Fibroblast of lung (primary cell): ENCODE results near the gene ZNF443.

Source experiments
- CTCF ChIP-seq, 2 donors: IDR thresholded peaks in 1 of 2; conservative IDR thresholded peaks in 1 of 2; 1 replicate in 1 of 2; 2 replicates in 1 of 2; pipeline ENCODE4 v1.5.1; 2011 to 2012; ENCODE audit warnings: low read length in 2 of 2, control low read depth in 1 of 2, inconsistent platforms in 1 of 2, low read depth in 1 of 2, mild to moderate bottlenecking in 1 of 2
- EZH2 ChIP-seq: IDR thresholded peaks from 2 replicates; pipeline ENCODE4 v1.5.1; 2012; ENCODE audit warnings: low read length, control low read depth, mild to moderate bottlenecking; ENCODE audit errors: missing control alignments

- TF ChIP-seq CTCF (conservative IDR thresholded peaks at IDR 0.05 in 1 of 2, IDR thresholded peaks at IDR 0.05 in 1 of 2; ENCODE audit: low read depth in 1 of 2, low read length in 2 of 2) (no peak), EZH2 (no peak)
Measured at GRCh38 chr19:12411893-12412292, 28.9 kb downstream of the ZNF443 start.
